A673 (cell line): ENCODE data around the gene TAF10.

Experiments used
- CTCF ChIP-seq: fragments of 300-800, 200-600 bp; sonication (generic); conservative IDR thresholded peaks from 2 replicates; pipeline ENCODE4 v1.5.1; 2017; ENCODE audit warnings: low read depth, mild to moderate bottlenecking, antibody characterized with exemption, low read length, moderate library complexity, mixed read lengths
- EZH2 ChIP-seq: fragments of 200-600 bp; sonication (generic); IDR thresholded peaks from 2 replicates; pipeline ENCODE4 v1.6.1; 2017; ENCODE audit warnings: borderline replicate concordance, low read depth, mild to moderate bottlenecking, mixed read lengths, antibody characterized with exemption, low read length; ENCODE audit not compliant: poor library complexity, severe bottlenecking

- TF ChIP-seq CTCF = no peak
- no peak for TF ChIP-seq EZH2
These were observed 17.5 kb upstream of the TAF10 start for GRCh38 chr11:6629573-6629891.
